SK-N-SH (cell line): ENCODE data around the gene ROBO1. TPM values are rescaled to one million over a fixed set of nuclear protein-coding genes. Genes with fewer than 3 reads are reported as not detected.

Experiments
- CTCF ChIA-PET: fragments of 300-600, 350-600 bp; formaldehyde crosslinking; extraction: SDS; loops from one replicate; lab custom pipeline; 2021; lab: Yijun Ruan, JAX
- POLR2A ChIA-PET: fragments of 350-600 bp; sonication (Branson Sonifier 250); formaldehyde crosslinking; extraction: SDS; loops from one replicate; lab custom pipeline; 2020; ENCODE audit warnings: antibody characterized with exemption, inconsistent platforms; lab: Yijun Ruan, JAX
- DNase-seq: peaks from one replicate; pipeline ENCODE4 v3.0.0; 2012
- H2AFZ ChIP-seq: fragments of 200-600 bp; sonication (generic); 2 replicates; pipeline ENCODE4 v1.8.1; 2016; ENCODE audit warnings: antibody characterized with exemption, mild to moderate bottlenecking, low read depth
- H3F3A ChIP-seq: fragments of 200-600 bp; sonication (generic); replicated peaks from 2 replicates; pipeline ENCODE3; 2016; ENCODE audit warnings: antibody characterized with exemption, mild to moderate bottlenecking; ENCODE audit not compliant: insufficient read depth
- H3K27ac ChIP-seq, 2 experiments: fragments of 200-500 bp in 1 of 2; fragments of 200-600 bp in 1 of 2; sonication (Bioruptor generic) in 1 of 2; sonication (generic), shearing (Covaris generic) in 1 of 2; 2 replicates each; pipeline versions ENCODE4 v1.5.1 to v1.6.1; 2014 to 2016; ENCODE audit warnings: low read depth in 2 of 2, inconsistent platforms in 1 of 2, low read length in 1 of 2, mild to moderate bottlenecking in 1 of 2, mixed read lengths in 1 of 2
- H3K27me3 ChIP-seq: fragments of 200-600 bp; sonication (generic), shearing (Covaris generic); 2 replicates; pipeline ENCODE4 v1.6.1; 2016; ENCODE audit warnings: mixed run types; ENCODE audit not compliant: insufficient read depth
- H3K36me3 ChIP-seq, 2 experiments: fragments of 200-500 bp in 1 of 2; fragments of 200-600 bp in 1 of 2; sonication (Bioruptor generic) in 1 of 2; sonication (generic) in 1 of 2; replicated peaks in 1 of 2; 2 replicates each; pipeline versions ENCODE3 to v1.5.1; 2014 to 2016; ENCODE audit warnings: low read length in 1 of 2, mild to moderate bottlenecking in 1 of 2; ENCODE audit not compliant: insufficient read depth in 2 of 2, control insufficient read depth in 1 of 2
- H3K4me1 ChIP-seq, 2 experiments: fragments of 200-500 bp in 1 of 2; fragments of 200-600 bp in 1 of 2; sonication (Bioruptor generic) in 1 of 2; sonication (generic), shearing (Covaris generic) in 1 of 2; 2 replicates each; pipeline versions ENCODE4 v1.5.1 to v1.6.1; 2014 to 2016; ENCODE audit warnings: low read depth in 1 of 2, low read length in 1 of 2, mixed run types in 1 of 2; ENCODE audit not compliant: insufficient read depth in 2 of 2, control insufficient read depth in 1 of 2
- H3K4me2 ChIP-seq: fragments of 200-600 bp; sonication (generic), shearing (Covaris generic); 2 replicates; pipeline ENCODE4 v1.6.1; 2017; ENCODE audit warnings: mixed run types
- H3K4me3 ChIP-seq, 2 experiments: fragments of 200-500 bp in 1 of 2; fragments of 200-600 bp in 1 of 2; sonication (Bioruptor generic) in 1 of 2; sonication (generic), shearing (Covaris generic) in 1 of 2; 2 replicates each; pipeline versions ENCODE4 v1.5.1 to v1.8.1; 2014 to 2016; ENCODE audit warnings: low read depth in 2 of 2, inconsistent platforms in 1 of 2, low read length in 1 of 2, mild to moderate bottlenecking in 1 of 2, mixed read lengths in 1 of 2, moderate library complexity in 1 of 2
- H3K79me2 ChIP-seq: fragments of 200-600 bp; sonication (generic); 2 replicates; pipeline ENCODE4 v1.8.1; 2017; ENCODE audit warnings: mild to moderate bottlenecking; ENCODE audit not compliant: insufficient read depth
- H3K9ac ChIP-seq: fragments of 200-600 bp; sonication (generic); 2 replicates; pipeline ENCODE4 v1.6.1; 2017; ENCODE audit warnings: mixed run types
- H3K9me2 ChIP-seq: fragments of 200-600 bp; sonication (generic); 2 replicates; pipeline ENCODE4 v1.6.1; 2017; ENCODE audit warnings: mixed run types
- H3K9me3 ChIP-seq: fragments of 200-600 bp; sonication (generic); 2 replicates; pipeline ENCODE4 v1.6.1; 2017; ENCODE audit warnings: mixed run types, mild to moderate bottlenecking, moderate library complexity
- H4K20me1 ChIP-seq: fragments of 200-600 bp; sonication (generic); 2 replicates; pipeline ENCODE4 v1.6.1; 2017; ENCODE audit warnings: mild to moderate bottlenecking, mixed run types; ENCODE audit not compliant: insufficient read depth
- CHD2 ChIP-seq: fragments of 150-350 bp; IDR thresholded peaks from 2 replicates; pipeline ENCODE4 v1.6.1; 2018; ENCODE audit warnings: low read length; ENCODE audit not compliant: partially characterized antibody
- ELF1 ChIP-seq: IDR thresholded peaks from 2 replicates; pipeline ENCODE4 v1.4.0; 2012
- EP300 ChIP-seq, 2 experiments: IDR thresholded peaks; 2 replicates each; pipeline versions ENCODE4 v1.4.0 to v1.6.1; 2012; ENCODE audit warnings: borderline replicate concordance in 1 of 2, low read depth in 1 of 2, low read length in 1 of 2
- EZH2phosphoT487 ChIP-seq: fragments of 200-600 bp; sonication (generic); IDR thresholded peaks from 2 replicates; pipeline ENCODE4 v1.6.1; 2017; ENCODE audit warnings: low read depth, mixed run types, mild to moderate bottlenecking, antibody characterized with exemption, moderate library complexity, borderline replicate concordance
- FOXJ3 ChIP-seq: sonication (generic); formaldehyde crosslinking; IDR thresholded peaks from 2 replicates; pipeline ENCODE4 v1.5.1; 2020; ENCODE audit warnings: mild to moderate bottlenecking, missing genetic modification reagents
- FOXM1 ChIP-seq: IDR thresholded peaks from 2 replicates; pipeline ENCODE4 v1.4.0; 2012; ENCODE audit warnings: low read depth, mild to moderate bottlenecking
- GABPA ChIP-seq: IDR thresholded peaks from 2 replicates; pipeline ENCODE4 v1.4.0; 2012; ENCODE audit warnings: low read depth, mild to moderate bottlenecking
- GATA2 ChIP-seq: sonication (generic); formaldehyde crosslinking; IDR thresholded peaks from 2 replicates; pipeline ENCODE4 v1.5.0; 2020; ENCODE audit warnings: mild to moderate bottlenecking, missing genetic modification reagents
- IRF3 ChIP-seq: fragments of 150-350 bp; IDR thresholded peaks from 2 replicates; pipeline ENCODE4 v1.6.1; 2016; ENCODE audit warnings: mild to moderate bottlenecking, low read depth, low read length
- JUND ChIP-seq: IDR thresholded peaks from 2 replicates; pipeline ENCODE4 v1.4.0; 2012
- MAX ChIP-seq: IDR thresholded peaks from 2 replicates; pipeline ENCODE4 v1.4.0; 2012; ENCODE audit warnings: low read depth
- MEF2A ChIP-seq: IDR thresholded peaks from 2 replicates; pipeline ENCODE4 v1.4.0; 2012; ENCODE audit warnings: low read depth, borderline replicate concordance
- NFIC ChIP-seq: IDR thresholded peaks from 2 replicates; pipeline ENCODE4 v1.4.0; 2012; ENCODE audit warnings: borderline replicate concordance
- NRF1 ChIP-seq: IDR thresholded peaks from 2 replicates; pipeline ENCODE4 v1.6.1; 2012; ENCODE audit warnings: low read depth, mild to moderate bottlenecking, low read length
- PBX3 ChIP-seq: IDR thresholded peaks from 2 replicates; pipeline ENCODE4; 2012
- POLR2AphosphoS5 ChIP-seq: IDR thresholded peaks from 2 replicates; pipeline ENCODE4 v1.6.1; 2012; ENCODE audit warnings: low read depth, low read length
- RCOR1 ChIP-seq: fragments of 150-350 bp; IDR thresholded peaks from 2 replicates; pipeline ENCODE4 v1.6.1; 2017; ENCODE audit warnings: antibody characterized with exemption, low read length
- RXRA ChIP-seq: IDR thresholded peaks from 2 replicates; pipeline ENCODE4 v1.4.0; 2012; ENCODE audit warnings: low read depth, mild to moderate bottlenecking, borderline replicate concordance
- SMC3 ChIP-seq: IDR thresholded peaks from 2 replicates; pipeline ENCODE4 v1.6.1; 2012; ENCODE audit warnings: low read depth, low read length, improper control_type of control experiment
- USF1 ChIP-seq: IDR thresholded peaks from 2 replicates; pipeline ENCODE4 v1.4.0; 2012; ENCODE audit warnings: low read depth, borderline replicate concordance
- YY1 ChIP-seq: IDR thresholded peaks from 2 replicates; pipeline ENCODE4 v1.4.0; 2012; ENCODE audit warnings: low read depth, mild to moderate bottlenecking
- ZBTB33 ChIP-seq: IDR thresholded peaks from 2 replicates; pipeline ENCODE4 v1.4.0; 2012; ENCODE audit warnings: low read depth, borderline replicate concordance
- WGBS: methylation state at CpG from one replicate; pipeline ENCODE4 v1.1.6; 2017; ENCODE audit warnings: low lambda C conversion rate; 5-methylcytosine and 5-hydroxymethylcytosine counted together
- polyA plus RNA-seq, 3 experiments: library from polyadenylated mRNA; depleted of rRNA; stranded (reverse); fragments of >200 nt; gene quantifications; 2 replicates each; pipeline ENCODE4 v1.2.3, GENCODE V29; 2012

Gene ROBO1
- polyA plus RNA-seq, 1 of the 3 experiments (the other 2 are of a cell fraction), result 22.7 TPM

- no peak for TF ChIP-seq ZBTB33
- no peak for TF ChIP-seq RXRA
- TF ChIP-seq FOXM1, result no peak
- TF ChIP-seq YY1, result no peak
- no peak for TF ChIP-seq NFIC
- TF ChIP-seq GABPA, result no peak
- no peak for TF ChIP-seq CHD2
- TF ChIP-seq NRF1, result no peak
- no peak for TF ChIP-seq MEF2A
- no peak for TF ChIP-seq PBX3
- no peak for TF ChIP-seq FOXJ3 (CRISPR knock-in tag)
- TF ChIP-seq GATA2 (CRISPR knock-in tag), result no peak
Observed at GRCh38 chr3:78588906-78589621, 1178.7 kb downstream of the ROBO1 start (continued).

GRCh38 chr3:78580681-78581080, 1187.1 kb downstream of the ROBO1 start:
- H3K27ac ChIP-seq, result no peak overlapping the region
- POLR2A ChIA-PET, result no interaction called here
- no peak overlapping the region for H2AFZ ChIP-seq
- no peaks in the 10 kb centered on the region for H3K36me3 ChIP-seq
- no peaks in the 10 kb centered on the region for H3K9me3 ChIP-seq
- no peak overlapping the region for H3K4me2 ChIP-seq
- no peak for DNase-seq
- CTCF ChIA-PET, result interaction anchor here (1.2 kb wide), 1 partner anchor 13 kb away, joined by 3 read pairs; no protein-coding TSS in a partner anchor
- 65% methylated on average over 2 of the region's 2 CpGs for WGBS
- no peak overlapping the region for H3K4me3 ChIP-seq
- H3K79me2 ChIP-seq, result no peaks in the 10 kb centered on the region
- no peaks in the 10 kb centered on the region for H3K4me1 ChIP-seq
- no peaks in the 10 kb centered on the region for H4K20me1 ChIP-seq
- H3K9ac ChIP-seq, result no peak overlapping the region
- H3K9me2 ChIP-seq, result no peaks in the 10 kb centered on the region
- H3F3A ChIP-seq, result no peaks in the 10 kb centered on the region
- H3K27me3 ChIP-seq, result no peaks in the 10 kb centered on the region
- no peak for TF ChIP-seq NRF1
- TF ChIP-seq JUND, result no peak
- no peak for TF ChIP-seq NFIC
- no peak for TF ChIP-seq ELF1
- TF ChIP-seq CHD2, result no peak
- TF ChIP-seq EZH2phosphoT487, result no peak
- no peak for TF ChIP-seq RCOR1
- no peak for TF ChIP-seq EP300 (IDR thresholded peaks at IDR 0.05; ENCODE audit: borderline replicate concordance in 1 of 2, low read depth in 1 of 2, low read length in 1 of 2)
- no peak for TF ChIP-seq MAX
- no peak for TF ChIP-seq POLR2AphosphoS5
- no peak for TF ChIP-seq YY1
- no peak for TF ChIP-seq ZBTB33
- TF ChIP-seq MEF2A, result no peak
- no peak for TF ChIP-seq SMC3
- TF ChIP-seq IRF3, result no peak
- no peak for TF ChIP-seq USF1
